ENCODE results near the gene SLC22A3.

Gene SLC22A3

DNA sequence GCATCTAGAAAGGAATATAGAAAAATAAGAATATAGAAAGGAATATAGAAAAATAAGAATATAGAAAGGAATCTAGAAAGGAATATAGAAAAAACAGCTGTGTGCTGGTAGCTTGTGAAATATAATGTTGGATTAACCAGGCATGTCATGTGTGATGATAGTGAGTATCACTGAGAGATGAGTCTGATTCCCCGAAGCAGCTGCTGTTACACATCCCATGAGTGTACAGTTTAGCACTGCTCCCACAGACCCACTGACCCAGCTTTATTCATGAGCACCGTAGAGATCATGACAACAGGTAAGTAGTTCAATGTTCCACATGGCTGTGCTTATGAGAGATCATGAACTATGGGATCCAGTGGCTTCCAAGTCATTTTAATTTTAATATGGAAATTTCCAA, 64.8 kb downstream of the SLC22A3 start:
- no peak overlapping the region for H4K8ac ChIP-seq (ENCODE audit: low read depth, low read length)
- H3K4me3 ChIP-seq (ENCODE audit: low read depth, low read length), result no peak overlapping the region
- H3K4ac ChIP-seq (ENCODE audit: low read depth, low read length), result no peak overlapping the region
- no peak overlapping the region for H4K12ac ChIP-seq (ENCODE audit: low read depth, low read length)
- no peak overlapping the region for H2AFZ ChIP-seq (ENCODE audit: insufficient read depth, low read length, poor library complexity)
- H3K4me2 ChIP-seq (ENCODE audit: low read length), result no peak overlapping the region
- no peak overlapping the region for H3K27ac ChIP-seq (ENCODE audit: low read depth, low read length)
- no peaks in the 10 kb centered on the region for H3K4me1 ChIP-seq (ENCODE audit: control insufficient read depth in 1 of 2, insufficient read depth in 2 of 2, low read length in 2 of 2)
- H3K18ac ChIP-seq (ENCODE audit: low read length), result no peak overlapping the region
- no peak overlapping the region for H4K91ac ChIP-seq (ENCODE audit: low read depth, low read length)
- no peak overlapping the region for H2BK120ac ChIP-seq (ENCODE audit: insufficient read depth, low read length, poor library complexity)
- no peaks in the 10 kb centered on the region for H3K79me2 ChIP-seq (ENCODE audit: control insufficient read depth, insufficient read depth, low read length, poor library complexity)
- H2BK12ac ChIP-seq (ENCODE audit: low read length), result no peak overlapping the region
- H3K9ac ChIP-seq (ENCODE audit: low read length), result no peak overlapping the region
- H3K9me3 ChIP-seq (ENCODE audit: insufficient read depth, low read depth, low read length), result no peaks in the 10 kb centered on the region
- no peaks in the 10 kb centered on the region for H3K79me1 ChIP-seq (ENCODE audit: low read length)
- H2AK5ac ChIP-seq (ENCODE audit: low read length), result no peak overlapping the region
- H3K14ac ChIP-seq (ENCODE audit: low read length), result no peak overlapping the region
- H3K36me3 ChIP-seq (ENCODE audit: control insufficient read depth in 1 of 2, insufficient read depth in 2 of 2, low read length in 2 of 2), result no peaks in the 10 kb centered on the region
- H2BK5ac ChIP-seq (ENCODE audit: low read depth, low read length, poor library complexity), result no peak overlapping the region
- no peak overlapping the region for H3K23ac ChIP-seq (ENCODE audit: low read length)
- no CpG with 5 or more reads among the region's 2 CpGs for WGBS (ENCODE audit: extremely low coverage, insufficient coverage, insufficient read length)
- H3K27me3 ChIP-seq (ENCODE audit: insufficient read depth, low read length), result no peaks in the 10 kb centered on the region
- DNase-seq, result no peak

DNA sequence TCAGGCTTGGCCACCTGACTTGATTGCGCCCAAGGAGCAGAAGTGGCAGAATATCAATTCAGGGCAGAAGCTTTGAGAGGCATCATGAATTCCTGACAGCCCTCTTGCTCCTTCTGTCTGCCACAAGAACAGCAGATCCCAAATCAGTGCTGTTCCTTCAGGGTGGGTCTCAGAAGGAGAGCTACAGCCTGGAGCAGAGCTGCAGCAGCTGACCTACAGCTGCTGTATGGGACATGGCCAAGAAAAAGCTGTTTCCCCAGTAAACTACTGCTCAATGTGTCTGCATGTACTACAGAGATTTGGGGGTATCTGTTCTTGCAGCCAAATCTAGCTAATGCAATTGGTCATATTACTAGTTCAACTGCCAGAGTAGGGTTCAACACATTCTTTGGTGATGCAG, 69.0 kb downstream of the SLC22A3 start:
- H4K91ac ChIP-seq (ENCODE audit: low read depth, low read length), result no peak overlapping the region
- H2BK5ac ChIP-seq (ENCODE audit: low read depth, low read length, poor library complexity), result no peak overlapping the region
- H2AK5ac ChIP-seq (ENCODE audit: low read length), result no peak overlapping the region
- no peak overlapping the region for H2BK12ac ChIP-seq (ENCODE audit: low read length)
- H3K79me2 ChIP-seq (ENCODE audit: control insufficient read depth, insufficient read depth, low read length, poor library complexity), result no peaks in the 10 kb centered on the region
- H3K79me1 ChIP-seq (ENCODE audit: low read length), result no peaks in the 10 kb centered on the region
- no peak overlapping the region for H3K4ac ChIP-seq (ENCODE audit: low read depth, low read length)
- H4K12ac ChIP-seq (ENCODE audit: low read depth, low read length), result no peak overlapping the region
- H3K36me3 ChIP-seq (ENCODE audit: control insufficient read depth in 1 of 2, insufficient read depth in 2 of 2, low read length in 2 of 2), result no peaks in the 10 kb centered on the region
- no peaks in the 10 kb centered on the region for H3K4me1 ChIP-seq (ENCODE audit: control insufficient read depth in 1 of 2, insufficient read depth in 2 of 2, low read length in 2 of 2)
- no peak overlapping the region for H3K27ac ChIP-seq (ENCODE audit: low read depth, low read length)
- no peaks in the 10 kb centered on the region for H3K27me3 ChIP-seq (ENCODE audit: insufficient read depth, low read length)
- no peak overlapping the region for H3K23ac ChIP-seq (ENCODE audit: low read length)
- no peaks in the 10 kb centered on the region for H3K9me3 ChIP-seq (ENCODE audit: insufficient read depth, low read depth, low read length)
- H3K14ac ChIP-seq (ENCODE audit: low read length), result no peak overlapping the region
- no peak overlapping the region for H2BK120ac ChIP-seq (ENCODE audit: insufficient read depth, low read length, poor library complexity)
- H3K9ac ChIP-seq (ENCODE audit: low read length), result no peak overlapping the region
- no peak overlapping the region for H3K4me2 ChIP-seq (ENCODE audit: low read length)
- no peak overlapping the region for H3K4me3 ChIP-seq (ENCODE audit: low read depth, low read length)
- WGBS (ENCODE audit: extremely low coverage, insufficient coverage, insufficient read length), result no CpG with 5 or more reads among the region's 1 CpG
- DNase-seq, result no peak
- H3K18ac ChIP-seq (ENCODE audit: low read length), result no peak overlapping the region
- no peak overlapping the region for H4K8ac ChIP-seq (ENCODE audit: low read depth, low read length)
- H2AFZ ChIP-seq (ENCODE audit: insufficient read depth, low read length, poor library complexity), result no peak overlapping the region

DNA sequence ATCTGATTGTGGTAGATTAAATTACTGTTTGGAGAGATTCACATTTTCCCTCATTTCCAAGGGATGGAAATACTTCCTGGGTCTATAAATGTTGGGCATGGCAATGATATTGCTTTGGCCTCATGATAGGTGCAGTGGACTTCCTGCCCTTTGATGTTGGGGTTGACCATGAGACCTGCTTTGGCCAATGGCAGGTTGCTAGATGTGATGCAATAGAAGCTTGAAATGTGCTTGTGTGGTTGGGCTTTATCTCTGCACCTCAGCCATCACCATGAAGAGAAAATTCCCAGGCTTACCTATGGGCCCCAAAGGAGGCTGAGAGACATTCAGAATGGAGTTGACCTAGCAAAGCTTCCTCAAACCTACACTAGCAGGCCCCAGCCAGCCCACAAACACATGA, 69.4 kb downstream of the SLC22A3 start:
- no peak for DNase-seq
- Histone ChIP-seq H2AK5ac (ENCODE audit: low read length) (no peak overlapping the region), H3K14ac (ENCODE audit: low read length) (no peak overlapping the region), H4K91ac (ENCODE audit: low read depth, low read length) (no peak overlapping the region), H3K9ac (ENCODE audit: low read length) (no peak overlapping the region), H3K4ac (ENCODE audit: low read depth, low read length) (no peak overlapping the region), H4K8ac (ENCODE audit: low read depth, low read length) (no peak overlapping the region), H2AFZ (ENCODE audit: insufficient read depth, low read length, poor library complexity) (no peak overlapping the region), H3K79me1 (ENCODE audit: low read length) (no peaks in the 10 kb centered on the region), H3K4me1 (ENCODE audit: control insufficient read depth in 1 of 2, insufficient read depth in 2 of 2, low read length in 2 of 2) (no peaks in the 10 kb centered on the region), H4K12ac (ENCODE audit: low read depth, low read length) (no peak overlapping the region), H3K9me3 (ENCODE audit: insufficient read depth, low read depth, low read length) (no peaks in the 10 kb centered on the region), H2BK120ac (ENCODE audit: insufficient read depth, low read length, poor library complexity) (no peak overlapping the region), H3K23ac (ENCODE audit: low read length) (no peak overlapping the region), H3K27me3 (ENCODE audit: insufficient read depth, low read length) (no peaks in the 10 kb centered on the region), H3K18ac (ENCODE audit: low read length) (no peak overlapping the region), H3K27ac (ENCODE audit: low read depth, low read length) (no peak overlapping the region), H2BK12ac (ENCODE audit: low read length) (no peak overlapping the region), H3K79me2 (ENCODE audit: control insufficient read depth, insufficient read depth, low read length, poor library complexity) (no peaks in the 10 kb centered on the region), H3K4me2 (ENCODE audit: low read length) (no peak overlapping the region), H2BK5ac (ENCODE audit: low read depth, low read length, poor library complexity) (no peak overlapping the region), H3K36me3 (ENCODE audit: control insufficient read depth in 1 of 2, insufficient read depth in 2 of 2, low read length in 2 of 2) (no peaks in the 10 kb centered on the region), H3K4me3 (ENCODE audit: low read depth, low read length) (no peak overlapping the region)

DNA sequence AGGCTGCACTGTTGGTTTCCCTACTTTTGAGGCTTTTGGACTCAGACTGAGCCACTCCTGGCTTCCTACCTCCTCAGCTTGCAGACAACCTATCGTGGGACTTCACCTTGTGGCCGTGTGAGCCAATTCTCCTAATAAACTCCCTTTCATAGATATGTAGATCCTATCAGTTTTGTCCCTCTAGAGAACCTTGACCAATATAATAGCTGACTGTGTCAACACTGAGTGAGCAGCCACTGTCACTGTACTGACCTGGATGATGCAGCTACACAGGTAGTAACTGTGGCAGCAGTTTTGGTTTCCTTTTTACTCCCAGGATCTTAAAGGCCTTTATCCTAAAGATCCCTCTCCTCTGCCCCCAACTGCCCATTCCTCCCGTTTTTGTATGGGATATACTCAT, 70.2 kb downstream of the SLC22A3 start:
- H4K91ac ChIP-seq (ENCODE audit: low read depth, low read length), result no peak overlapping the region
- no peak overlapping the region for H2BK12ac ChIP-seq (ENCODE audit: low read length)
- H2BK5ac ChIP-seq (ENCODE audit: low read depth, low read length, poor library complexity), result no peak overlapping the region
- H3K9ac ChIP-seq (ENCODE audit: low read length), result no peak overlapping the region
- no peak overlapping the region for H2AK5ac ChIP-seq (ENCODE audit: low read length)
- no peaks in the 10 kb centered on the region for H3K79me2 ChIP-seq (ENCODE audit: control insufficient read depth, insufficient read depth, low read length, poor library complexity)
- no peak overlapping the region for H2AFZ ChIP-seq (ENCODE audit: insufficient read depth, low read length, poor library complexity)
- no peak overlapping the region for H3K4ac ChIP-seq (ENCODE audit: low read depth, low read length)
- no CpG with 5 or more reads among the region's 3 CpGs for WGBS (ENCODE audit: extremely low coverage, insufficient coverage, insufficient read length)
- no peaks in the 10 kb centered on the region for H3K27me3 ChIP-seq (ENCODE audit: insufficient read depth, low read length)
- H3K79me1 ChIP-seq (ENCODE audit: low read length), result no peaks in the 10 kb centered on the region
- H2BK120ac ChIP-seq (ENCODE audit: insufficient read depth, low read length, poor library complexity), result no peak overlapping the region
- DNase-seq, result no peak
- H3K4me3 ChIP-seq (ENCODE audit: low read depth, low read length), result no peak overlapping the region
- H3K14ac ChIP-seq (ENCODE audit: low read length), result no peak overlapping the region
- H3K27ac ChIP-seq (ENCODE audit: low read depth, low read length), result no peak overlapping the region
- H4K12ac ChIP-seq (ENCODE audit: low read depth, low read length), result no peak overlapping the region
- H3K4me1 ChIP-seq (ENCODE audit: control insufficient read depth in 1 of 2, insufficient read depth in 2 of 2, low read length in 2 of 2), result no peaks in the 10 kb centered on the region
- no peak overlapping the region for H3K23ac ChIP-seq (ENCODE audit: low read length)
- no peaks in the 10 kb centered on the region for H3K9me3 ChIP-seq (ENCODE audit: insufficient read depth, low read depth, low read length)
- no peaks in the 10 kb centered on the region for H3K36me3 ChIP-seq (ENCODE audit: control insufficient read depth in 1 of 2, insufficient read depth in 2 of 2, low read length in 2 of 2)
- H3K18ac ChIP-seq (ENCODE audit: low read length), result no peak overlapping the region
- H3K4me2 ChIP-seq (ENCODE audit: low read length), result no peak overlapping the region
- no peak overlapping the region for H4K8ac ChIP-seq (ENCODE audit: low read depth, low read length)

DNA sequence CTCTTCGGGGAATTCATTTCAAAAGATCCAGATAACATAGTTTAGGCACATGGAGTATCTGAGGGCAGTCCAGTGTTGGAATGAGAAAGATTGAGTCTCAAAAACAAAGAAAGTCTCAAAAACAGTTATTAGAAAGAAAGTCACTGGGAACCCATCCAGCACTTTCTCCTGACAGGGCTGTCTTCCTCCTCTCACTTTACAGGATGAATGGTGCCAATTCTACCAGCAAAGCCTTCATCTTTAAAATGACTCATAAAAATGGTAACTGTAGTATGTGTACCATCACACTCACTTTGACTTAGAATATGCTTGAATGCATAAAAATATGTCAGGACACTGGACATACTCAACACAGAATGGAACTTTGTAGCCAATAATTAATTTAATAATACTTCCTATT, 71.3 kb downstream of the SLC22A3 start:
- Histone ChIP-seq H3K27ac (ENCODE audit: low read depth, low read length) (no peak overlapping the region), H4K8ac (ENCODE audit: low read depth, low read length) (no peak overlapping the region), H3K36me3 (ENCODE audit: control insufficient read depth in 1 of 2, insufficient read depth in 2 of 2, low read length in 2 of 2) (no peaks in the 10 kb centered on the region), H3K79me2 (ENCODE audit: control insufficient read depth, insufficient read depth, low read length, poor library complexity) (no peaks in the 10 kb centered on the region), H3K79me1 (ENCODE audit: low read length) (no peaks in the 10 kb centered on the region), H3K4me1 (ENCODE audit: control insufficient read depth in 1 of 2, insufficient read depth in 2 of 2, low read length in 2 of 2) (no peaks in the 10 kb centered on the region), H4K12ac (ENCODE audit: low read depth, low read length) (no peak overlapping the region), H3K14ac (ENCODE audit: low read length) (no peak overlapping the region), H2BK5ac (ENCODE audit: low read depth, low read length, poor library complexity) (no peak overlapping the region), H2BK12ac (ENCODE audit: low read length) (no peak overlapping the region), H3K9me3 (ENCODE audit: insufficient read depth, low read depth, low read length) (no peaks in the 10 kb centered on the region), H3K27me3 (ENCODE audit: insufficient read depth, low read length) (no peaks in the 10 kb centered on the region), H2AK5ac (ENCODE audit: low read length) (no peak overlapping the region), H3K23ac (ENCODE audit: low read length) (no peak overlapping the region), H4K91ac (ENCODE audit: low read depth, low read length) (no peak overlapping the region), H3K18ac (ENCODE audit: low read length) (no peak overlapping the region), H3K4me2 (ENCODE audit: low read length) (no peak overlapping the region), H3K4me3 (ENCODE audit: low read depth, low read length) (no peak overlapping the region), H2BK120ac (ENCODE audit: insufficient read depth, low read length, poor library complexity) (no peak overlapping the region), H3K9ac (ENCODE audit: low read length) (no peak overlapping the region), H3K4ac (ENCODE audit: low read depth, low read length) (no peak overlapping the region), H2AFZ (ENCODE audit: insufficient read depth, low read length, poor library complexity) (no peak overlapping the region)
- DNase-seq, result no peak
- WGBS (ENCODE audit: extremely low coverage, insufficient coverage, insufficient read length), result no CpG with 5 or more reads among the region's 1 CpG
